ENCODE results near the gene RTL9.

DNA sequence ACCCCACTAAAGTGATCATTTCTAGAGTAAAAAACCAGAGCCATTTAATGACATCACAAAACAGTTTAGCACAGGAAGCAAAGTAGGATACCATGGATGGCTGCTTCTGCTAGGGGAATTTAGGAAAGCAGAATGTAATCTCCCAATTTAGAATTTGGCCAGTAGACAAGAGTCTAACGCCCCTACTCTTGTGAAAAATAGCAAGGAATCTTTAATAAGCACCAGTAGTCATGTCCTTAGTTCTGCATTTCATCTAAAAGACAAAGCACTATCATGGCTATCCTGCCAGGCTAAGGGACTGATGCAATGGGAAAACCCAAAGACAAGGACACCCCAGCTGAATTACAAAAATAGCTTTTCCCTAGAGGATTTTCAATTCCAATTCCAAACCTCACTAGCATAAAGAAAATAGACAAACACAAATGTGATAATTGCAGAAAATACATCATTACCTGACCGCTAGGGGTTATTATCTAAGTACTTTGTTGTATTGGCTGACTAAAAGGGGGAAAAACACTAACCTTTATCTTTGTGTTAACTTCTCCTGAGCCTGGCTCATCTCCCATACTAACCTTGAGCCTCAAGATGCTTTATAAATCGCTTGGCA, 38.2 kb upstream of the RTL9 start:
- TF ChIP-seq, protein P1, sequence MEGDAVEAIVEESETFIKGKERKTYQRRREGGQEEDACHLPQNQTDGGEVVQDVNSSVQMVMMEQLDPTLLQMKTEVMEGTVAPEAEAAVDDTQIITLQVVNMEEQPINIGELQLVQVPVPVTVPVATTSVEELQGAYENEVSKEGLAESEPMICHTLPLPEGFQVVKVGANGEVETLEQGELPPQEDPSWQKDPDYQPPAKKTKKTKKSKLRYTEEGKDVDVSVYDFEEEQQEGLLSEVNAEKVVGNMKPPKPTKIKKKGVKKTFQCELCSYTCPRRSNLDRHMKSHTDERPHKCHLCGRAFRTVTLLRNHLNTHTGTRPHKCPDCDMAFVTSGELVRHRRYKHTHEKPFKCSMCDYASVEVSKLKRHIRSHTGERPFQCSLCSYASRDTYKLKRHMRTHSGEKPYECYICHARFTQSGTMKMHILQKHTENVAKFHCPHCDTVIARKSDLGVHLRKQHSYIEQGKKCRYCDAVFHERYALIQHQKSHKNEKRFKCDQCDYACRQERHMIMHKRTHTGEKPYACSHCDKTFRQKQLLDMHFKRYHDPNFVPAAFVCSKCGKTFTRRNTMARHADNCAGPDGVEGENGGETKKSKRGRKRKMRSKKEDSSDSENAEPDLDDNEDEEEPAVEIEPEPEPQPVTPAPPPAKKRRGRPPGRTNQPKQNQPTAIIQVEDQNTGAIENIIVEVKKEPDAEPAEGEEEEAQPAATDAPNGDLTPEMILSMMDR (IDR thresholded peaks at IDR 0.05; ENCODE audit: borderline replicate concordance, extremely low read depth, low read length, poor library complexity, severe bottlenecking): no peak
- TF ChIP-seq EZH2 (IDR thresholded peaks at IDR 0.05; ENCODE audit: borderline replicate concordance, low read depth, low read length, severe bottlenecking): no peak

All from DND-41 (cell line).